ENCODE results near the gene SPEM3.
A peak's percentile ranks its signal among the peaks of the same experiment; 100 is the strongest.

The SPEM3 gene

GRCh38 chr17:7407485-7408251 lies 21.0 kb upstream of the SPEM3 start, which contains the start of gene NLGN2:
TSS of gene NLGN2 (plus strand) at chr17:7407845. CDS start at chr17:7408256, 411 bp downstream.
- Mint-ChIP-seq H3K36me3 (no peaks in the 10 kb centered on the region), H3K27me3 (peaks cover 16% of the 10 kb centered on the region), H3K4me1 (peaks cover 16% of the 10 kb centered on the region), H3K4me3 (peak within 1 kb of the TSS; percentile 35), H3K27ac (no peak within 1 kb of the TSS), H3K9me3 (no peaks in the 10 kb centered on the region)
- no peak for ATAC-seq (ENCODE audit: low read depth)
- DNase-seq (ENCODE audit: low spot score in 2 of 2), result no peak

GRCh38 chr17:7408252-7408727 lies 20.4 kb upstream of the SPEM3 start:
- no peaks in the 10 kb centered on the region for H3K9me3 Mint-ChIP-seq
- no peaks in the 10 kb centered on the region for H3K36me3 Mint-ChIP-seq
- no peak for DNase-seq (ENCODE audit: low spot score in 2 of 2)
- peaks cover 16% of the 10 kb centered on the region for H3K27me3 Mint-ChIP-seq
- H3K27ac Mint-ChIP-seq, result no peak overlapping the region
- peaks cover 12% of the 10 kb centered on the region for H3K4me1 Mint-ChIP-seq
- no peak for ATAC-seq (ENCODE audit: low read depth)
- H3K4me3 Mint-ChIP-seq, result no peak overlapping the region

- ATAC-seq (ENCODE audit: low read depth) (no peak), DNase-seq (ENCODE audit: low spot score in 2 of 2) (no peak)
- H3K36me3 Mint-ChIP-seq, result no peaks in the 10 kb centered on the region
- no peak overlapping the region for H3K27ac Mint-ChIP-seq
- H3K4me1 Mint-ChIP-seq, result peaks cover 10% of the 10 kb centered on the region
- H3K27me3 Mint-ChIP-seq, result peaks cover 16% of the 10 kb centered on the region
- H3K9me3 Mint-ChIP-seq, result no peaks in the 10 kb centered on the region
- peak overlapping the region; percentile 42 for H3K4me3 Mint-ChIP-seq
These were observed 19.8 kb upstream of the SPEM3 start for GRCh38 chr17:7408863-7409262.

GRCh38 chr17:7409716-7410115 lies 18.9 kb upstream of the SPEM3 start:
- H3K27ac Mint-ChIP-seq, result no peak overlapping the region

DNA sequence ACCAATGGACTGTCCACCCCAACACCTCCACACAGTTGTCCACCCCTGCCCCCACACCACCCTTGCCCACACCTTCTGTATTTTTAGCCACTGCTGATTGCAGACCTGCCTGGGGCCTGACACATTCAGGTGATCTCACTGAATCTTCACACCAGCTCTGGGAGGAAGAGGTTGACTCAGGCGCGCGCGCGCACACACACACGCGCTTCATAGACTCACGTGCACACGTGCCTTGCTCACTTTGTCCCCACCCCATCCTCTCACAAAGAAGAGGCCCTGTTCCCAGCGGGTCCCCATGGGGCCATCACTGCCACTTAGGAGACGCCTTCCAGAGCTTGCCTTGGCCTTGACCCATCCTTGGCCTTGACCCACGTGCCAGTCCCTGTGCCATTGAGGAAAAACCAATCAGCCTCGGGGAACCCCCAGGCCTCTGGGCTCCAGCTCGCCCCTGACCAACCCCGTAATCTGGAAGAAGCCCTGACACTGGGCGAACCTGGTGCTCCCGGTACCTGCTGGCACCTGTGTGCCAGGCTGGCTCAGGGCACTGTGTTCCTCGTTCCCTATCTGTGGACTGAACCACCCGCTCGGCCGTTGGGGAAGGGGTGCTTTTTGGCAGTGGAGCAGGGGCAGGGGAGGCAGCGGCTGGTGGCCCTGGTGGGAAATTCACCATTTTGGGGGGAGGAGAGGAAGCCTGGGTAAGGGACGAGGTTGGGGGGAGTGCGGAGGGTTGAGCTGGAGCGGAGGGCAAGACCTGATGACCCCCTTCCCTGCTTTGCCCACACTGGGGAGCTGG lies 17.8 kb upstream of the SPEM3 start:
- Mint-ChIP-seq H3K27ac (no peak overlapping the region), H3K4me3 (no peak overlapping the region), H3K27me3 (peaks cover 13% of the 10 kb centered on the region), H3K4me1 (peaks cover 7% of the 10 kb centered on the region), H3K36me3 (no peaks in the 10 kb centered on the region), H3K9me3 (no peaks in the 10 kb centered on the region)
- DNase-seq (ENCODE audit: low spot score in 2 of 2) (no peak), ATAC-seq (ENCODE audit: low read depth) (no peak)

More at GRCh38 chr17:7409716-7410115, 18.9 kb upstream of the SPEM3 start:
- ATAC-seq (ENCODE audit: low read depth) (no peak), DNase-seq (ENCODE audit: low spot score in 2 of 2) (no peak)
- Mint-ChIP-seq H3K4me3 (no peak overlapping the region), H3K36me3 (no peaks in the 10 kb centered on the region), H3K4me1 (peaks cover 10% of the 10 kb centered on the region), H3K9me3 (no peaks in the 10 kb centered on the region), H3K27me3 (peaks cover 16% of the 10 kb centered on the region)

DNA sequence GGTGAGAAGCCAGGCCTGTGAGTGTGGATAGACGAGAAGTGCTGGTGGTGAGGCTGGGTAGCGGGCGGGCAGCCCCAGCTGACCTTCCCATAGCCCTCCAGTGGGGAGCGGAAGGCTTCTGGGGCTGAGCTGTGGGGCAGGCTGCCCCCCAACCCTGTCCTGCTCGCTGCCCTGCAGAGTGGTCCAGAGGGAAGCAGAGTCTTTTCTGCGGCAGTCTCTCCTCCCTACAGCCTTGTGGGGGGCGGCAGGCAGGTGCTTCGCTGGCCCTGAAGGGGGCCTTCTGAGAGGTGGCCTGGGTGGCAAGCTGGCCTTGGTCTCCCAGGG lies 17.3 kb upstream of the SPEM3 start:
- Mint-ChIP-seq H3K27ac (no peak overlapping the region), H3K36me3 (no peaks in the 10 kb centered on the region), H3K4me1 (peaks cover 4% of the 10 kb centered on the region), H3K27me3 (peaks cover 11% of the 10 kb centered on the region), H3K9me3 (no peaks in the 10 kb centered on the region), H3K4me3 (no peak overlapping the region)
- DNase-seq (ENCODE audit: low spot score in 2 of 2), result no peak
- ATAC-seq (ENCODE audit: low read depth), result no peak

GRCh38 chr17:7413346-7413985 lies 15.2 kb upstream of the SPEM3 start:
- no peak overlapping the region for H3K27ac Mint-ChIP-seq
- DNase-seq (ENCODE audit: low spot score in 2 of 2) (no peak), ATAC-seq (ENCODE audit: low read depth) (no peak)

GRCh38 chr17:7414837-7415236 lies 13.8 kb upstream of the SPEM3 start:
- Mint-ChIP-seq H3K4me3 (no peak overlapping the region), H3K9me3 (no peaks in the 10 kb centered on the region), H3K27ac (no peak overlapping the region)

More at GRCh38 chr17:7413346-7413985, 15.2 kb upstream of the SPEM3 start:
- Mint-ChIP-seq H3K4me1 (peaks cover 4% of the 10 kb centered on the region), H3K27me3 (peaks cover 13% of the 10 kb centered on the region), H3K9me3 (no peaks in the 10 kb centered on the region), H3K36me3 (no peaks in the 10 kb centered on the region), H3K4me3 (no peak overlapping the region)

DNA sequence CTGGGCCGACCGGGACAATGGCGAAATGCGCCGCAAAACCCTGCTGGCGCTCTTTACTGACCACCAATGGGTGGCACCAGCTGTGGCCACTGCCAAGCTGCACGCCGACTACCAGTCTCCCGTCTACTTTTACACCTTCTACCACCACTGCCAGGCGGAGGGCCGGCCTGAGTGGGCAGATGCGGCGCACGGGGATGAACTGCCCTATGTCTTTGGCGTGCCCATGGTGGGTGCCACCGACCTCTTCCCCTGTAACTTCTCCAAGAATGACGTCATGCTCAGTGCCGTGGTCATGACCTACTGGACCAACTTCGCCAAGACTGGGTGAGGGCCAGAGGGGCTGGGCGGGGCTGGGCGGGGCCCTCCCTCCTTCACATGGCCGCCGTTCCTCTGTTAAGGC lies 12.9 kb upstream of the SPEM3 start:
- Mint-ChIP-seq H3K27ac (no peak overlapping the region), H3K4me3 (no peak overlapping the region), H3K36me3 (no peaks in the 10 kb centered on the region), H3K27me3 (peaks cover 10% of the 10 kb centered on the region), H3K9me3 (no peaks in the 10 kb centered on the region), H3K4me1 (peaks cover 2% of the 10 kb centered on the region)
- DNase-seq (ENCODE audit: low spot score in 2 of 2) (no peak), ATAC-seq (ENCODE audit: low read depth) (no peak)

More at GRCh38 chr17:7414837-7415236, 13.8 kb upstream of the SPEM3 start:
- ATAC-seq (ENCODE audit: low read depth) (no peak), DNase-seq (ENCODE audit: low spot score in 2 of 2) (no peak)
- Mint-ChIP-seq H3K4me1 (peaks cover 2% of the 10 kb centered on the region), H3K27me3 (peaks cover 12% of the 10 kb centered on the region), H3K36me3 (no peaks in the 10 kb centered on the region)

- H3K27me3 Mint-ChIP-seq, result peaks cover 10% of the 10 kb centered on the region
- H3K9me3 Mint-ChIP-seq, result no peaks in the 10 kb centered on the region
- H3K4me3 Mint-ChIP-seq, result no peak overlapping the region
- DNase-seq (ENCODE audit: low spot score in 2 of 2) (no peak), ATAC-seq (ENCODE audit: low read depth) (no peak)
- no peaks in the 10 kb centered on the region for H3K36me3 Mint-ChIP-seq
- H3K4me1 Mint-ChIP-seq, result peaks cover 2% of the 10 kb centered on the region
- H3K27ac Mint-ChIP-seq, result no peak overlapping the region
These were observed 12.3 kb upstream of the SPEM3 start for GRCh38 chr17:7416323-7416722.

- H3K36me3 Mint-ChIP-seq, result no peaks in the 10 kb centered on the region
- peaks cover 2% of the 10 kb centered on the region for H3K4me1 Mint-ChIP-seq
- peaks cover 10% of the 10 kb centered on the region for H3K27me3 Mint-ChIP-seq
- H3K4me3 Mint-ChIP-seq, result no peak overlapping the region
- H3K27ac Mint-ChIP-seq, result no peak overlapping the region
- DNase-seq (ENCODE audit: low spot score in 2 of 2) (no peak), ATAC-seq (ENCODE audit: low read depth) (no peak)
- H3K9me3 Mint-ChIP-seq, result no peaks in the 10 kb centered on the region
These were observed 11.5 kb upstream of the SPEM3 start for GRCh38 chr17:7417056-7417655.

GRCh38 chr17:7418472-7419152 lies 10.0 kb upstream of the SPEM3 start:
- H3K27me3 Mint-ChIP-seq, result peaks cover 10% of the 10 kb centered on the region
- peaks cover 2% of the 10 kb centered on the region for H3K4me1 Mint-ChIP-seq
- ATAC-seq (ENCODE audit: low read depth) (no peak), DNase-seq (ENCODE audit: low spot score in 2 of 2) (no peak)
- no peaks in the 10 kb centered on the region for H3K36me3 Mint-ChIP-seq
- H3K9me3 Mint-ChIP-seq, result no peaks in the 10 kb centered on the region
- H3K27ac Mint-ChIP-seq, result no peak overlapping the region
- H3K4me3 Mint-ChIP-seq, result no peak overlapping the region

GRCh38 chr17:7419819-7420610 lies 8.6 kb upstream of the SPEM3 start, which contains the start of gene SPEM1:
TSS of gene SPEM1 (plus strand) at chr17:7420324. CDS start at chr17:7420385, 61 bp downstream.
- DNase-seq (ENCODE audit: low spot score in 2 of 2) (no peak), ATAC-seq (ENCODE audit: low read depth) (no peak)
- no peak within 1 kb of the TSS for H3K27ac Mint-ChIP-seq
- H3K36me3 Mint-ChIP-seq, result no peaks in the 10 kb centered on the region
- H3K9me3 Mint-ChIP-seq, result no peaks in the 10 kb centered on the region
- peaks cover 10% of the 10 kb centered on the region for H3K27me3 Mint-ChIP-seq
- H3K4me3 Mint-ChIP-seq, result no peak within 1 kb of the TSS
- peaks cover 2% of the 10 kb centered on the region for H3K4me1 Mint-ChIP-seq

All from memory B cell (primary cell).